Caco-2 (cell line): ENCODE results near the gene PGGHG. TPM values are rescaled to one million over a fixed set of nuclear protein-coding genes. Genes with fewer than 3 reads are reported as not detected.

ENCODE experiments used
- BruUV-seq: library from RNA; stranded (reverse); fragments of 400-500 nt; replicated peaks from 2 replicates; lab custom pipeline; 2021; lab: Mats Ljungman, UMichigan
- CTCF ChIA-PET: fragments of 300-600 bp; sonication (Branson Sonifier 250); formaldehyde crosslinking; loops from one replicate; lab custom pipeline; 2022; ENCODE audit warnings: antibody characterized with exemption; lab: Charles Lee
- POLR2A ChIA-PET: fragments of 300-600 bp; sonication (Branson Sonifier 250); formaldehyde crosslinking; loops from one replicate; lab custom pipeline; 2022; ENCODE audit warnings: antibody characterized with exemption; lab: Charles Lee
- DNase-seq, 2 experiments: peaks; one replicate each; pipeline versions ENCODE4 v3.0.0 to v3.0.0-alpha.2; 2020 to 2022
- H3K27me3 ChIP-seq: replicated peaks from 2 replicates; pipeline ENCODE4 v1.6.0; 2011; ENCODE audit warnings: low read length; ENCODE audit not compliant: control insufficient read depth, insufficient read depth
- H3K36me3 ChIP-seq: 2 replicates; pipeline ENCODE4 v1.5.1; 2011; ENCODE audit warnings: low read length; ENCODE audit not compliant: control insufficient read depth, insufficient read depth
- H3K4me1 ChIP-seq: fragments of 250-450 bp; sonication (Bioruptor Pico); 2 replicates; pipeline ENCODE4 v1.5.1; 2020; ENCODE audit warnings: mild to moderate bottlenecking
- H3K4me3 ChIP-seq: 2 replicates; pipeline ENCODE4 v1.5.1; 2011; ENCODE audit warnings: low read depth, mild to moderate bottlenecking, control low read depth, low read length
- H3K9me3 ChIP-seq: fragments of 250-450 bp; sonication (Bioruptor Pico); 2 replicates; pipeline ENCODE4 v1.5.1; 2020; ENCODE audit warnings: mild to moderate bottlenecking, moderate library complexity
- H3K27ac Mint-ChIP-seq: one replicate; pipeline ENCODE4 v1.8.0; 2022; ENCODE audit warnings: mixed read lengths; ENCODE audit not compliant: unreplicated experiment
- H3K27me3 Mint-ChIP-seq: one replicate; pipeline ENCODE4 v1.8.0; 2022; ENCODE audit warnings: mixed read lengths; ENCODE audit not compliant: insufficient read depth, unreplicated experiment
- H3K36me3 Mint-ChIP-seq: one replicate; pipeline ENCODE4 v1.8.0; 2022; ENCODE audit warnings: mild to moderate bottlenecking, mixed read lengths; ENCODE audit not compliant: insufficient read depth, unreplicated experiment
- H3K4me1 Mint-ChIP-seq: one replicate; pipeline ENCODE4 v1.8.0; 2022; ENCODE audit warnings: low read depth, mixed read lengths; ENCODE audit not compliant: unreplicated experiment
- H3K4me3 Mint-ChIP-seq: one replicate; pipeline ENCODE4 v1.8.0; 2022; ENCODE audit warnings: mild to moderate bottlenecking, moderate library complexity, mixed read lengths; ENCODE audit not compliant: unreplicated experiment
- H3K9me3 Mint-ChIP-seq: one replicate; pipeline ENCODE4 v1.8.0; 2022; ENCODE audit warnings: mixed read lengths; ENCODE audit not compliant: unreplicated experiment
- intact Hi-C: fragments of 100-400 bp; cut with micrococcal nuclease; formaldehyde crosslinking; loops from one replicate; pipeline ENCODE4 v1.10.0; 2022; ENCODE audit not compliant: unreplicated experiment
- total RNA-seq: library from RNA; stranded (reverse); gene quantifications from 2 replicates; pipeline ENCODE4 v1.2.3, GENCODE V29; 2022
- TF ChIP-seq, protein P1 (sequence below), 2 experiments: fragments of 200-600 bp in 1 of 2; IDR thresholded peaks; 1 replicate in 1 of 2; 2 replicates in 1 of 2; pipeline versions ENCODE4 v1.5.1 to v1.8.0; 2011 to 2022; ENCODE audit warnings: antibody characterized with exemption in 1 of 2, control low read depth in 1 of 2, inconsistent platforms in 1 of 2, low read depth in 1 of 2, low read length in 1 of 2, mild to moderate bottlenecking in 1 of 2, moderate library complexity in 1 of 2; ENCODE audit not compliant: insufficient read depth in 1 of 2, severe bottlenecking in 1 of 2, unreplicated experiment in 1 of 2

Gene PGGHG
- total RNA-seq, 1 experiment from 2014 or later: 59.6 TPM

DNA sequence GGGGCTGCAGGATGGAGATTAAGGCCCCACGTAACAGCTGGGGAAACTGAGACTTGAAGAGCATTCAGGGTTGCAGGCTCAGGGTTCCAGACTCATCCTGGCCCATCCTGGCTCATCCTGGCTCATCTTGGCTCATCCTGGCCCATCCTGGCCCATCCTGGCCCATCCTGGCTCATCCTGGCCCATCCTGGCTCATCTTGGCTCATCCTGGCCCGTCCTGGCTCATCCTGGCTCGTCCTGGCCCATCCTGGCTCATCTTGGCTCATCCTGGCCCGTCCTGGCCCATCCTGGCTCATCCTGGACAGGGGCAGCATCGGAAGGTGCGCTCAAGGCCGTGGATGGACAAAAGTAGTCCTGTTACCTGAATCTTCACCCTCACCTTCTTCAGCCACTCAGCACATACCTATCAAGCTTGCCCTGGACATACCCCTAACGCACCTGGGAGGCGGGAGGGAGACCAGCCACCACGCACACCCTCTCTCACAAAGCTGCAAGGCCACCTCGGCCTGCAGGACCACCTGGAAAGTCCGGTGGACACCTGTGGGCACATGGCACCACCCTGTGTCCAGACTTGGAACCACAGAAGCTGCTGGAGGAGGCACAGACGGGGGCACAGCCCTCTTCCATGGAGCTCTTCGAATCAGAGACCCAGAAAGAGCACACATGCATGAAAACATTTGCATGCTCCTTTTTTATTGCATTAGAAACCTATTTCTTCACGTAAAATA lies 31.0 kb upstream of the PGGHG start:
- no TSS peak for BruUV-seq
- intact Hi-C loops: no loop called here

DNA sequence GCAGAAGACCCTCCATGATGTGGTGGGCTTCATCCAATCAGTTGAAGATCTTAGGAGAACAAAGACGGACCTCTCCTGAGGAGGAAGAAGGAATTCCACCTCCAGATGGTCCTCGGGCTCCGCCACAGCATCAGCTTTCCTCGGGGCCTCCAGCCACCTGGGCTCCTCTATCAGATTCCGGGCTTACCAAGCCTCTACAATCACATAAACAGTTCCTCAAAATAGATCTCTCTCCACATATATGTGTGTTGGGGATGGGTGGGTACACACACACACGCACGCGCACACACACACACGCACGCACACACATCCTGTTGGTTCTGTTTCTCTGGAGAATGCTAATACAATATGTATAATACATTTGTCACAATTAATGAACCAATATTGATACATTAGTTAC lies 29.5 kb upstream of the PGGHG start:
- no peak overlapping the region for H3K27ac Mint-ChIP-seq
- no peaks in the 10 kb centered on the region for H3K4me1 Mint-ChIP-seq
- H3K27me3 Mint-ChIP-seq: no peaks in the 10 kb centered on the region
- Histone ChIP-seq H3K27me3 (no peaks in the 10 kb centered on the region), H3K36me3 (no peaks in the 10 kb centered on the region), H3K4me1 (no peaks in the 10 kb centered on the region), H3K9me3 (no peaks in the 10 kb centered on the region), H3K4me3 (no peak overlapping the region)
- DNase-seq: no peak
- H3K9me3 Mint-ChIP-seq: peaks cover 25% of the 10 kb centered on the region
- CTCF ChIA-PET: interaction anchor here (2.0 kb wide), 1 partner anchor 9 kb away, joined by 10 read pairs; no protein-coding TSS in a partner anchor
- TF ChIP-seq, protein P1, sequence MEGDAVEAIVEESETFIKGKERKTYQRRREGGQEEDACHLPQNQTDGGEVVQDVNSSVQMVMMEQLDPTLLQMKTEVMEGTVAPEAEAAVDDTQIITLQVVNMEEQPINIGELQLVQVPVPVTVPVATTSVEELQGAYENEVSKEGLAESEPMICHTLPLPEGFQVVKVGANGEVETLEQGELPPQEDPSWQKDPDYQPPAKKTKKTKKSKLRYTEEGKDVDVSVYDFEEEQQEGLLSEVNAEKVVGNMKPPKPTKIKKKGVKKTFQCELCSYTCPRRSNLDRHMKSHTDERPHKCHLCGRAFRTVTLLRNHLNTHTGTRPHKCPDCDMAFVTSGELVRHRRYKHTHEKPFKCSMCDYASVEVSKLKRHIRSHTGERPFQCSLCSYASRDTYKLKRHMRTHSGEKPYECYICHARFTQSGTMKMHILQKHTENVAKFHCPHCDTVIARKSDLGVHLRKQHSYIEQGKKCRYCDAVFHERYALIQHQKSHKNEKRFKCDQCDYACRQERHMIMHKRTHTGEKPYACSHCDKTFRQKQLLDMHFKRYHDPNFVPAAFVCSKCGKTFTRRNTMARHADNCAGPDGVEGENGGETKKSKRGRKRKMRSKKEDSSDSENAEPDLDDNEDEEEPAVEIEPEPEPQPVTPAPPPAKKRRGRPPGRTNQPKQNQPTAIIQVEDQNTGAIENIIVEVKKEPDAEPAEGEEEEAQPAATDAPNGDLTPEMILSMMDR (IDR thresholded peaks at IDR 0.05; ENCODE audit: insufficient read depth in 1 of 2, low read depth in 1 of 2, low read length in 1 of 2, severe bottlenecking in 1 of 2, unreplicated experiment in 1 of 2): no peak
- peaks cover 18% of the 10 kb centered on the region for H3K36me3 Mint-ChIP-seq
- intact Hi-C loops: no loop called here
- H3K4me3 Mint-ChIP-seq: no peak overlapping the region
- BruUV-seq: no TSS peak
- POLR2A ChIA-PET: no interaction called here

More for the DNA sequence above, 31.0 kb upstream of the PGGHG start:
- Mint-ChIP-seq H3K4me3 (no peak overlapping the region), H3K27ac (no peak overlapping the region), H3K4me1 (no peaks in the 10 kb centered on the region), H3K9me3 (peaks cover 25% of the 10 kb centered on the region), H3K27me3 (no peaks in the 10 kb centered on the region), H3K36me3 (peaks cover 31% of the 10 kb centered on the region)
- Histone ChIP-seq H3K9me3 (no peaks in the 10 kb centered on the region), H3K4me3 (no peak overlapping the region), H3K36me3 (no peaks in the 10 kb centered on the region; the same call in 1 of the 2 replicates), H3K4me1 (no peaks in the 10 kb centered on the region), H3K27me3 (no peaks in the 10 kb centered on the region)
- TF ChIP-seq, protein P1 (IDR thresholded peaks at IDR 0.05; ENCODE audit: insufficient read depth in 1 of 2, low read depth in 1 of 2, low read length in 1 of 2, severe bottlenecking in 1 of 2, unreplicated experiment in 1 of 2): peak; percentile 52 to 59
- peak; percentile 43 to 57 for DNase-seq
- ChIA-PET CTCF (interaction anchor here (2.0 kb wide), 1 partner anchor 7 kb away, joined by 10 read pairs; no protein-coding TSS in a partner anchor), POLR2A (no interaction called here)

DNA sequence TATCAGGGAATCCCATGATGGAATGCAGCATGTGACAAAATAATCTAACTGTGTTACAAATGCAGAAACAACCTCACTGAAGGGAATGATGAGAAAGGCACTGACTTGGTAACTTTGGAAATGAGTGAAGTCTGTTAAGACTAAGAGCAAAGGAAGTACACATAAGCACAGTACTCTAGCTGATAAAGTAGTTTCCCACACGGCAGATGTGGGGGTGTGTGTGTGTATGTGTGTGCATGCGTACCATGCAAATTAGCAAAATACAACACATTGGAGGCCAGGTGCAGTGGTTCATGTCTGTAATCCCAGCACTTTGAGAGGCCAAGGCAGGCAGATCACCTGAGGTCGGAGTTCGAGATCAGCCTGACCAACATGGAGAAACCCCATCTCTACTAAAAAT lies 27.3 kb upstream of the PGGHG start:
- peaks cover 6% of the 10 kb centered on the region for H3K36me3 Mint-ChIP-seq
- peaks cover 16% of the 10 kb centered on the region for H3K9me3 Mint-ChIP-seq
- no peak overlapping the region for H3K4me3 ChIP-seq
- H3K4me1 Mint-ChIP-seq: no peaks in the 10 kb centered on the region
- ChIA-PET POLR2A (no interaction called here), CTCF (interaction anchor here (0.6 kb wide), 1 partner anchor 13 kb away, joined by 3 read pairs; no protein-coding TSS in a partner anchor)
- BruUV-seq: no TSS peak
- DNase-seq: no peak
- peaks cover 6% of the 10 kb centered on the region for H3K9me3 ChIP-seq
- H3K4me1 ChIP-seq: no peaks in the 10 kb centered on the region
- H3K4me3 Mint-ChIP-seq: no peak overlapping the region
- TF ChIP-seq, protein P1 (IDR thresholded peaks at IDR 0.05; ENCODE audit: insufficient read depth in 1 of 2, low read depth in 1 of 2, low read length in 1 of 2, severe bottlenecking in 1 of 2, unreplicated experiment in 1 of 2): no peak
- H3K27me3 ChIP-seq: no peaks in the 10 kb centered on the region
- no peaks in the 10 kb centered on the region for H3K27me3 Mint-ChIP-seq
- no peaks in the 10 kb centered on the region for H3K36me3 ChIP-seq
- H3K27ac Mint-ChIP-seq: no peak overlapping the region
- intact Hi-C loops: no loop called here
